CD14-positive monocyte (primary cell): ENCODE results near the gene CHN1. TPM values are rescaled to one million over a fixed set of nuclear protein-coding genes. Genes with fewer than 3 reads are reported as not detected.

Experiments
- DNase-seq, 3 donors: peaks; one replicate each; pipeline ENCODE4 v3.0.0-alpha.2; 2011 to 2022
- H2AFZ ChIP-seq: 2 replicates; pipeline ENCODE4 v1.6.0; 2012; ENCODE audit warnings: mild to moderate bottlenecking, low read depth, low read length, inconsistent platforms; ENCODE audit not compliant: insufficient read depth, poor library complexity, severe bottlenecking
- H3K27ac ChIP-seq, 2 donors: 1 replicate in 1 of 2; 2 replicates in 1 of 2; pipeline ENCODE4 v1.5.1; 2012 to 2013; ENCODE audit warnings: low read length in 2 of 2, control low read depth in 1 of 2, inconsistent platforms in 1 of 2, low read depth in 1 of 2, mild to moderate bottlenecking in 1 of 2
- H3K27me3 ChIP-seq, 2 donors: one replicate each; pipeline versions ENCODE4 v1.6.0 to v1.6.1; 2011 to 2013; ENCODE audit warnings: low read length in 2 of 2; ENCODE audit not compliant: control insufficient read depth in 2 of 2, insufficient read depth in 2 of 2
- H3K36me3 ChIP-seq, 2 donors: replicated peaks in 1 of 2; 1 replicate in 1 of 2; 2 replicates in 1 of 2; pipeline versions ENCODE4 v1.5.1 to v1.6.1; 2012 to 2013; ENCODE audit warnings: low read length in 2 of 2, control low read depth in 1 of 2, inconsistent platforms in 1 of 2, mild to moderate bottlenecking in 1 of 2; ENCODE audit not compliant: insufficient read depth in 2 of 2, control insufficient read depth in 1 of 2
- H3K4me1 ChIP-seq, 2 donors: 1 replicate in 1 of 2; 2 replicates in 1 of 2; pipeline versions ENCODE4 v1.5.1 to v1.6.1; 2012 to 2013; ENCODE audit warnings: low read length in 2 of 2, control low read depth in 1 of 2, inconsistent platforms in 1 of 2, mild to moderate bottlenecking in 1 of 2, moderate library complexity in 1 of 2; ENCODE audit not compliant: insufficient read depth in 2 of 2, control insufficient read depth in 1 of 2
- H3K4me2 ChIP-seq: replicated peaks from 2 replicates; pipeline ENCODE3; 2012; ENCODE audit warnings: low read length, moderate library complexity, mild to moderate bottlenecking; ENCODE audit not compliant: poor library complexity, severe bottlenecking; ENCODE audit errors: extremely low read depth
- H3K4me3 ChIP-seq, 3 experiments: fragments of 200-600 bp in 1 of 3; sonication (generic) in 1 of 3; replicated peaks in 1 of 3; 1 replicate in 2 of 3; 2 replicates in 1 of 3; pipeline ENCODE4 v1.5.1; 2011 to 2013; ENCODE audit warnings: low read length in 3 of 3, mild to moderate bottlenecking in 3 of 3, control low read depth in 2 of 3, low read depth in 2 of 3, inconsistent platforms in 1 of 3, moderate library complexity in 1 of 3
- H3K79me2 ChIP-seq: 2 replicates; pipeline ENCODE4 v1.6.0; 2012; ENCODE audit warnings: mild to moderate bottlenecking, control low read depth, inconsistent platforms, low read length, moderate library complexity; ENCODE audit not compliant: insufficient read depth
- H3K9ac ChIP-seq: 2 replicates; pipeline ENCODE4 v1.6.0; 2017; ENCODE audit warnings: low read length, mild to moderate bottlenecking; ENCODE audit not compliant: insufficient read depth, poor library complexity, severe bottlenecking
- H3K9me3 ChIP-seq, 2 donors: replicated peaks in 1 of 2; 1 replicate in 1 of 2; 2 replicates in 1 of 2; pipeline versions ENCODE4 v1.5.1 to v1.6.1; 2012 to 2013; ENCODE audit warnings: low read length in 2 of 2, control low read depth in 1 of 2; ENCODE audit not compliant: control insufficient read depth in 1 of 2, insufficient read depth in 1 of 2
- H4K20me1 ChIP-seq: 2 replicates; pipeline ENCODE4 v1.6.0; 2012; ENCODE audit warnings: mild to moderate bottlenecking, low read length, control low read depth, moderate library complexity; ENCODE audit not compliant: insufficient read depth
- H3K27ac Mint-ChIP-seq, 7 donors: one replicate each; pipeline ENCODE4 v1.8.0; 2020; ENCODE audit warnings: mild to moderate bottlenecking in 7 of 7, mixed read lengths in 7 of 7, moderate library complexity in 6 of 7, inconsistent platforms in 2 of 7
- H3K27me3 Mint-ChIP-seq, 3 donors: one replicate each; pipeline ENCODE4 v1.8.0; 2021 to 2022; ENCODE audit warnings: low read depth in 3 of 3, mild to moderate bottlenecking in 3 of 3, mixed read lengths in 3 of 3, moderate library complexity in 3 of 3, inconsistent platforms in 1 of 3
- H3K36me3 Mint-ChIP-seq, 2 donors: one replicate each; pipeline ENCODE4 v1.8.0; 2020; ENCODE audit warnings: mixed read lengths in 2 of 2, inconsistent platforms in 1 of 2, mild to moderate bottlenecking in 1 of 2
- H3K4me1 Mint-ChIP-seq: one replicate; pipeline ENCODE4 v1.8.0; 2020; ENCODE audit warnings: mild to moderate bottlenecking, mixed read lengths
- H3K4me3 Mint-ChIP-seq, 2 donors: one replicate each; pipeline ENCODE4 v1.8.0; 2020; ENCODE audit warnings: mild to moderate bottlenecking in 2 of 2, mixed read lengths in 2 of 2, moderate library complexity in 1 of 2
- H3K9me3 Mint-ChIP-seq, 7 donors: one replicate each; pipeline ENCODE4 v1.8.0; 2020 to 2022; ENCODE audit warnings: mixed read lengths in 7 of 7, mild to moderate bottlenecking in 6 of 7, moderate library complexity in 6 of 7, inconsistent platforms in 2 of 7
- CTCF ChIP-seq: fragments of 200-600 bp; IDR thresholded peaks from one replicate; pipeline ENCODE4 v1.8.0; 2022; ENCODE audit warnings: antibody characterized with exemption, mild to moderate bottlenecking
- WGBS: methylation state at CpG from one replicate; pipeline ENCODE4 v1.1.5; 2013; ENCODE audit warnings: missing lambda C conversion rate; ENCODE audit not compliant: insufficient coverage; 5-methylcytosine and 5-hydroxymethylcytosine counted together
- intact Hi-C, 2 donors: fragments of 100-400 bp; cut with micrococcal nuclease; formaldehyde crosslinking; loops; one replicate each; pipeline versions ENCODE4 v1.15.0 to v1.15.1; 2023
- polyA plus RNA-seq, 3 donors: library from polyadenylated mRNA; depleted of rRNA in 1 of 3; unstranded in 2 of 3; stranded (reverse) in 1 of 3; fragments of 300-500 nt in 2 of 3; fragments of >200 nt in 1 of 3; fragmentation: Illumina TruSeq in 2 of 3; gene quantifications; 1 replicate in 2 of 3; 2 replicates in 1 of 3; pipeline ENCODE4 v1.2.3, GENCODE V29; 2012 to 2021

CHN1 gene
- polyA plus RNA-seq, 3 donors, result 0.36 TPM; not detected in 2

GRCh38 chr2:174908284-174908683 is 96.9 kb downstream of the CHN1 start:
- Histone ChIP-seq H3K4me3 (no peak overlapping the region), H3K4me2 (no peak overlapping the region), H3K27ac (no peak overlapping the region), H4K20me1 (no peaks in the 10 kb centered on the region), H3K9me3 (no peaks in the 10 kb centered on the region), H3K4me1 (no peaks in the 10 kb centered on the region), H3K79me2 (no peaks in the 10 kb centered on the region), H3K27me3 (no peaks in the 10 kb centered on the region), H3K9ac (no peak overlapping the region), H3K36me3 (no peaks in the 10 kb centered on the region), H2AFZ (no peak overlapping the region)
- intact Hi-C loops, result no loop called here
- no peak overlapping the region for H3K4me3 Mint-ChIP-seq
- H3K27ac Mint-ChIP-seq, result no peak overlapping the region
- H3K4me1 Mint-ChIP-seq, result no peaks in the 10 kb centered on the region
- H3K27me3 Mint-ChIP-seq, result peaks cover 1 to 5% (median 3%) of the 10 kb centered on the region in 3 donors
- no peaks in the 10 kb centered on the region for H3K36me3 Mint-ChIP-seq
- no peak for DNase-seq
- peaks cover 0 to 3% (median 0%) of the 10 kb centered on the region in 7 donors for H3K9me3 Mint-ChIP-seq
- TF ChIP-seq CTCF, result no peak
- 93% methylated on average over 3 of the region's 3 CpGs for WGBS

GRCh38 chr2:174903264-174903556 is 102.0 kb downstream of the CHN1 start:
- intact Hi-C loops, result no loop called here

More at GRCh38 chr2:174903264-174903556, 102.0 kb downstream of the CHN1 start:
- H3K9ac ChIP-seq, result no peak overlapping the region
- no peaks in the 10 kb centered on the region for H3K4me1 ChIP-seq
- H3K27ac ChIP-seq, result no peak overlapping the region
- no peaks in the 10 kb centered on the region for H3K36me3 ChIP-seq
- no peak for TF ChIP-seq CTCF
- no peak overlapping the region for H3K4me3 ChIP-seq
- H3K9me3 ChIP-seq, result no peaks in the 10 kb centered on the region
- no peaks in the 10 kb centered on the region for H4K20me1 ChIP-seq
- no CpG with 5 or more reads among the region's 1 CpG for WGBS
- peaks cover under 1 to 5% (median 2%) of the 10 kb centered on the region in 3 donors for H3K27me3 Mint-ChIP-seq
- no peaks in the 10 kb centered on the region for H3K27me3 ChIP-seq
- no peak overlapping the region for H2AFZ ChIP-seq
- no peak overlapping the region for H3K4me2 ChIP-seq
- H3K27ac Mint-ChIP-seq, result no peak overlapping the region
- H3K4me3 Mint-ChIP-seq, result no peak overlapping the region
- no peak for DNase-seq
- no peaks in the 10 kb centered on the region for H3K9me3 Mint-ChIP-seq
- no peaks in the 10 kb centered on the region for H3K36me3 Mint-ChIP-seq
- no peaks in the 10 kb centered on the region for H3K4me1 Mint-ChIP-seq
- no peaks in the 10 kb centered on the region for H3K79me2 ChIP-seq
